DOHH2 (cell line): ENCODE data around the gene DNAH2.

Source experiments
- H3F3A ChIP-seq: fragments of 200-600 bp; sonication (generic), shearing (Covaris generic); 2 replicates; pipeline ENCODE4 v1.6.0; 2016; ENCODE audit warnings: antibody characterized with exemption, mild to moderate bottlenecking; ENCODE audit not compliant: control insufficient read depth, insufficient read depth
- H3K27ac ChIP-seq: fragments of 200-600 bp; sonication (generic); 2 replicates; pipeline ENCODE4 v1.5.1; 2014; ENCODE audit warnings: low read depth, mild to moderate bottlenecking, low read length, moderate library complexity
- H3K27me3 ChIP-seq: fragments of 200-600 bp; sonication (generic); 2 replicates; pipeline ENCODE4 v1.6.1; 2014; ENCODE audit warnings: mild to moderate bottlenecking, low read length, mixed read lengths; ENCODE audit not compliant: control insufficient read depth
- H3K36me3 ChIP-seq: fragments of 200-600 bp; sonication (generic); 2 replicates; pipeline ENCODE4 v1.6.1; 2014; ENCODE audit warnings: mild to moderate bottlenecking, low read length, moderate library complexity, mixed read lengths; ENCODE audit not compliant: control insufficient read depth
- H3K4me1 ChIP-seq: fragments of 200-600 bp; sonication (generic); 2 replicates; pipeline ENCODE4 v1.6.1; 2014; ENCODE audit warnings: mild to moderate bottlenecking, low read length, mixed read lengths; ENCODE audit not compliant: control insufficient read depth
- H3K4me2 ChIP-seq: fragments of 200-600 bp; sonication (generic); 2 replicates; pipeline ENCODE4 v1.6.0; 2014; ENCODE audit warnings: mild to moderate bottlenecking, low read length, moderate library complexity
- H3K4me3 ChIP-seq: fragments of 200-600 bp; sonication (generic); 2 replicates; pipeline ENCODE4 v1.5.1; 2014; ENCODE audit warnings: mild to moderate bottlenecking, low read length, mixed read lengths
- H3K79me2 ChIP-seq: fragments of 200-600 bp; sonication (generic); 2 replicates; pipeline ENCODE4 v1.6.1; 2014; ENCODE audit warnings: mild to moderate bottlenecking, low read length, mixed read lengths; ENCODE audit not compliant: control insufficient read depth
- H3K9me2 ChIP-seq: fragments of 200-600 bp; sonication (generic); replicated peaks from 2 replicates; pipeline ENCODE4 v1.6.1; 2014; ENCODE audit warnings: mild to moderate bottlenecking, low read length, mixed read lengths; ENCODE audit not compliant: control insufficient read depth
- H3K9me3 ChIP-seq: fragments of 200-600 bp; sonication (generic); 2 replicates; pipeline ENCODE4 v1.6.1; 2014; ENCODE audit warnings: antibody characterized with exemption, low read length, mixed read lengths; ENCODE audit not compliant: control insufficient read depth, insufficient read depth
- H4K20me1 ChIP-seq: fragments of 200-600 bp; sonication (generic); 2 replicates; pipeline ENCODE4 v1.6.0; 2014; ENCODE audit warnings: low read depth, mild to moderate bottlenecking, antibody characterized with exemption, low read length, moderate library complexity; ENCODE audit not compliant: control insufficient read depth, insufficient read depth
- EZH2phosphoT487 ChIP-seq: fragments of 200-600 bp; sonication (generic); IDR thresholded peaks from 2 replicates; pipeline ENCODE4 v1.6.1; 2017; ENCODE audit warnings: borderline replicate concordance, mild to moderate bottlenecking, antibody characterized with exemption, low read length, moderate library complexity, mixed read lengths
- TF ChIP-seq, protein P1 (sequence below): fragments of 200-600 bp; sonication (generic); IDR thresholded peaks from one replicate; pipeline ENCODE4 v1.5.1; 2014; ENCODE audit warnings: antibody characterized with exemption, mild to moderate bottlenecking, low read depth, low read length; ENCODE audit not compliant: poor library complexity, severe bottlenecking

Gene DNAH2

DNA sequence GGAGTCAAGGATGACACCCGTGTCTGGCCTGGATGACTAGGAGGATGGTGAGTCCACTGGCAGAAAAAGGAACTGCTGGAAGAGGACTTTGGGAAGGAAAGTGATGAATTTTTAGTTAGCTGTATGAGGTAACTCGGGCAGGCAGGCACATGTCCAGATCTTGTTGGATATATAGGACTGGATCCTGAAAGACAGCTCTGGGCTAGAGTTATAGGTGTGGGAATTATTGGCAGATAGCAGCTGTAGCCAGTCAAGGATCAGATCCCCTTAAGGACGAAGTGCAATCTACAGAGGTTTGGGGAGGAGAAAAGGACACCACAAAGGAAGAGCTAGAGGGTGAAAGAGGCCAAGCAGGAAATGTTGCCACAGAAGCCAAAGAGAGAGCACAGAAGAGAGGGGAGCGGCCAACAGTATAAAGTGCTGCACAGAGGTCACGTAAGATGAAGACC, 150.4 kb downstream of the DNAH2 start:
- no peak for TF ChIP-seq EZH2phosphoT487
- TF ChIP-seq, protein P1, sequence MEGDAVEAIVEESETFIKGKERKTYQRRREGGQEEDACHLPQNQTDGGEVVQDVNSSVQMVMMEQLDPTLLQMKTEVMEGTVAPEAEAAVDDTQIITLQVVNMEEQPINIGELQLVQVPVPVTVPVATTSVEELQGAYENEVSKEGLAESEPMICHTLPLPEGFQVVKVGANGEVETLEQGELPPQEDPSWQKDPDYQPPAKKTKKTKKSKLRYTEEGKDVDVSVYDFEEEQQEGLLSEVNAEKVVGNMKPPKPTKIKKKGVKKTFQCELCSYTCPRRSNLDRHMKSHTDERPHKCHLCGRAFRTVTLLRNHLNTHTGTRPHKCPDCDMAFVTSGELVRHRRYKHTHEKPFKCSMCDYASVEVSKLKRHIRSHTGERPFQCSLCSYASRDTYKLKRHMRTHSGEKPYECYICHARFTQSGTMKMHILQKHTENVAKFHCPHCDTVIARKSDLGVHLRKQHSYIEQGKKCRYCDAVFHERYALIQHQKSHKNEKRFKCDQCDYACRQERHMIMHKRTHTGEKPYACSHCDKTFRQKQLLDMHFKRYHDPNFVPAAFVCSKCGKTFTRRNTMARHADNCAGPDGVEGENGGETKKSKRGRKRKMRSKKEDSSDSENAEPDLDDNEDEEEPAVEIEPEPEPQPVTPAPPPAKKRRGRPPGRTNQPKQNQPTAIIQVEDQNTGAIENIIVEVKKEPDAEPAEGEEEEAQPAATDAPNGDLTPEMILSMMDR: no peak
- Histone ChIP-seq H3K27ac (no peak overlapping the region), H3K9me2 (no peaks in the 10 kb centered on the region), H3K27me3 (no peaks in the 10 kb centered on the region), H4K20me1 (no peaks in the 10 kb centered on the region), H3K79me2 (peaks cover 15% of the 10 kb centered on the region), H3K9me3 (no peaks in the 10 kb centered on the region), H3F3A (peaks cover 16% of the 10 kb centered on the region), H3K4me3 (no peak overlapping the region), H3K36me3 (peaks cover 59% of the 10 kb centered on the region), H3K4me1 (peaks cover 19% of the 10 kb centered on the region), H3K4me2 (no peak overlapping the region)

DNA sequence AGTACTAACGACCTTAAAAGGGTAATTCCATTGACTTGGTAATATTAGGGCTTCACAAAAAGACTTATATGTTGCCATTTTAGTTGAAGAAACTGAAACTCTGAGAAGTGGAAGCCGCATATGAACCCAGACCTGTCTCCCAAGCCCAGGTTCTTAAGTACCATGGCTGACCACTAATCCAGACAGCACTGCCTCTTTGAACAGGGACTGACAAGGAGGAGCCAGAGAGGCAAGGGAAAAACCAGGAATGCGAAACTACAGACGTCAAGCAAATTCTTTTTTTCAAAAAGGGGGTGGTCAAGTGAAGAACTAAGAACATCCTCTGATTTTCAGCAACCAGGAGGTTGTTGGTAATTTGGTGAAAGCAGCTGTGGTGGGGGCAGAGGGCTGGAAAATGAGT, 155.5 kb downstream of the DNAH2 start:
- H3K4me2 ChIP-seq: no peak overlapping the region
- no peak for TF ChIP-seq EZH2phosphoT487
- TF ChIP-seq, protein P1: no peak

DNA sequence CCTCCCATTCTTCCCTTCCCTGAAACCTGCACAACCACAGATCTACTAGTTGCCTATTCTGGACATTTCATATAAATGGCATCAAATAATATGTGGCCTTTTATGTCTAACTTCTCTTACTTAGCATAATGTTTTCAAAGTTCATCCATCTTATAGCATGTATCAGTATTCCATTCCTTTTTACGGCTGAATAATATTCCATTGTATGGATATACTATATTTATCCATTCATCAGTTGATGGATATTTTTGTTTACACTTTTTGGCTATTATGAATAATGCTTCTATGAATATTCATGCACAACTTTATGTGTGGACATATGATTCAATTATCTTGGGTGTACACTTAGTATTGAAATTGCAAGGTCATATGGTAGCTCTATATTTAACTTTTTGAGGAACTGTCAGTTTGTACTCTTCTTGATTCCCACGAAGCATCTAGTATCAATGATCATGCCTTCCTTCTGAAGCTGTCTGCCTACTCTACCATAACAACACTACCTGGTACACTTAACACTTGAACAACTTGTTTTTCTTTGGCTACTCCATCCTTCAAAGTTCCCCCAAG, 158.3 kb downstream of the DNAH2 start:
- TF ChIP-seq, protein P1: no peak
- TF ChIP-seq EZH2phosphoT487: no peak
- Histone ChIP-seq H3F3A (peaks cover 24% of the 10 kb centered on the region), H3K4me2 (no peak overlapping the region), H3K36me3 (peaks cover 82% of the 10 kb centered on the region), H3K4me1 (peaks cover 26% of the 10 kb centered on the region), H3K27me3 (no peaks in the 10 kb centered on the region), H3K9me3 (no peaks in the 10 kb centered on the region), H3K9me2 (no peaks in the 10 kb centered on the region), H3K79me2 (peaks cover 15% of the 10 kb centered on the region), H3K4me3 (no peak overlapping the region), H4K20me1 (no peaks in the 10 kb centered on the region), H3K27ac (no peak overlapping the region)

More for the DNA sequence above, 155.5 kb downstream of the DNAH2 start:
- peaks cover 11% of the 10 kb centered on the region for H3K4me1 ChIP-seq
- no peak overlapping the region for H3K4me3 ChIP-seq
- no peaks in the 10 kb centered on the region for H3K27me3 ChIP-seq
- H3K79me2 ChIP-seq: peaks cover 7% of the 10 kb centered on the region
- no peaks in the 10 kb centered on the region for H3K9me3 ChIP-seq
- no peaks in the 10 kb centered on the region for H3K9me2 ChIP-seq
- H3F3A ChIP-seq: peaks cover 14% of the 10 kb centered on the region; the same call in 1 of the 2 replicates
- H3K36me3 ChIP-seq: peaks cover 66% of the 10 kb centered on the region
- no peak overlapping the region for H3K27ac ChIP-seq
- no peaks in the 10 kb centered on the region for H4K20me1 ChIP-seq
